ENCODE results near the gene KPNB1.

DNA sequence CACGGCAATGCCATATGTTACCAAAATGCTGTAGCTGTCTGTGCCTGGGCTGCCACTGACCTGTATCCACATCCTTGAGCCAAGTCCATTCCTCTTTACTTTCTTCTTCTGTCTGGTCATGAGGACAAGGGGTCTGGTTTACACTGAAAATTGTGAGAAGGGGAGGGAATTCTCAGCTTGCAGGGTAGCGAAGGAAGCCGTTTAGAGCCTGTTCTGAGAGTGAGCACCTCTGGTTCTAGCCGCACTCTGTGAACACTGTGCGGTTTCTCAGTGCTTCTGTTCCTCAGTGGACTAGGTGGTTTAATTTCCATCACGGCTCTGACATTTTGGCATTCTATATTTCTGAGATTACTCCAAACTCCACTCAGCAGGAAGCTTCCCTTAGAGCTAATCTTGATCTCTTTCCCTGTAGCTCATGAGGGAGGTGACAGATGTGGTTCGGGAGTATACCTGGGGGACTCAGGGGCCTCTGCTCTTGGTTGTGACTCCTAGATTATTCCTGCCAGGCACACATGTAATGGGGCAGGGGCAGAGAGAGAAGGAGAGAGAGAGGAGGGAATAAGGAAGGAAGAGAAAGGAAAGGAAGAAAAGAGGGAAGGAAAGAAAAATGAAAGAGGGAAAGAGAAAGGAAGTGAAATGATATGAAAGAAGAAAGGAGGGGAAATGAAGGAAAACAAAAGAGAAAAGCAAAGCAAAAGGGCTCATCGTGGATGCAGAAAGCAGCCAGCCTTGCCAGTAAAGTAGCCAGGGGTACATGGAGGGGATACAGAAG is 69.1 kb downstream of the KPNB1 start:
- TF ChIP-seq, protein P1, sequence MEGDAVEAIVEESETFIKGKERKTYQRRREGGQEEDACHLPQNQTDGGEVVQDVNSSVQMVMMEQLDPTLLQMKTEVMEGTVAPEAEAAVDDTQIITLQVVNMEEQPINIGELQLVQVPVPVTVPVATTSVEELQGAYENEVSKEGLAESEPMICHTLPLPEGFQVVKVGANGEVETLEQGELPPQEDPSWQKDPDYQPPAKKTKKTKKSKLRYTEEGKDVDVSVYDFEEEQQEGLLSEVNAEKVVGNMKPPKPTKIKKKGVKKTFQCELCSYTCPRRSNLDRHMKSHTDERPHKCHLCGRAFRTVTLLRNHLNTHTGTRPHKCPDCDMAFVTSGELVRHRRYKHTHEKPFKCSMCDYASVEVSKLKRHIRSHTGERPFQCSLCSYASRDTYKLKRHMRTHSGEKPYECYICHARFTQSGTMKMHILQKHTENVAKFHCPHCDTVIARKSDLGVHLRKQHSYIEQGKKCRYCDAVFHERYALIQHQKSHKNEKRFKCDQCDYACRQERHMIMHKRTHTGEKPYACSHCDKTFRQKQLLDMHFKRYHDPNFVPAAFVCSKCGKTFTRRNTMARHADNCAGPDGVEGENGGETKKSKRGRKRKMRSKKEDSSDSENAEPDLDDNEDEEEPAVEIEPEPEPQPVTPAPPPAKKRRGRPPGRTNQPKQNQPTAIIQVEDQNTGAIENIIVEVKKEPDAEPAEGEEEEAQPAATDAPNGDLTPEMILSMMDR (IDR thresholded peaks at IDR 0.05), result no peak
- TF ChIP-seq POLR2A (IDR thresholded peaks at IDR 0.05), result no peak

All from thyroid gland (tissue), 4 donors.